Endothelial cell of umbilical vein (primary cell): Measurements from ENCODE around the gene IQSEC2. TPM values are rescaled to one million over a fixed set of nuclear protein-coding genes. Genes with fewer than 3 reads are reported as not detected.

ENCODE experiments used
- BruUV-seq: library from RNA; stranded (reverse); fragments of 400-500 nt; replicated peaks from 2 replicates; lab custom pipeline; 2021; lab: Mats Ljungman, UMichigan
- CTCF ChIA-PET: fragments of 300-600, 350-600 bp; sonication (Branson Sonifier 250); formaldehyde crosslinking; loops from one replicate; lab custom pipeline; 2021; ENCODE audit warnings: antibody characterized with exemption, inconsistent platforms; lab: Charles Lee
- POLR2A ChIA-PET: fragments of 300-600, 350-600 bp; sonication (Branson Sonifier 250); formaldehyde crosslinking; loops from one replicate; lab custom pipeline; 2021; ENCODE audit warnings: antibody characterized with exemption, inconsistent platforms; lab: Charles Lee
- DNase-seq: peaks from one replicate; pipeline ENCODE4 v3.0.0-alpha.2; 2011; ENCODE audit warnings: low read depth, low spot score
- FAIRE-seq: peaks from 2 replicates; lab custom pipeline; 2011; peaks lifted over from hg19 to GRCh38; lab: Jason Lieb, UNC
- H2AFZ ChIP-seq: 2 replicates; pipeline ENCODE4 v1.6.0; 2012; ENCODE audit warnings: low read depth, low read length, control low read depth, inconsistent platforms
- H3K27ac ChIP-seq: 2 replicates; pipeline ENCODE4 v1.5.1; 2011; ENCODE audit warnings: low read depth, mild to moderate bottlenecking, control low read depth, low read length, moderate library complexity; ENCODE audit not compliant: insufficient read depth
- H3K27me3 ChIP-seq, 2 experiments: 2 replicates each; pipeline versions ENCODE4 v1.6.0 to v1.6.1; 2011; ENCODE audit warnings: low read length in 2 of 2, mixed read lengths in 1 of 2; ENCODE audit not compliant: control insufficient read depth in 2 of 2, insufficient read depth in 2 of 2
- H3K36me3 ChIP-seq, 2 experiments: 2 replicates in 1 of 2; 3 replicates in 1 of 2; pipeline ENCODE4 v1.5.1; 2011; ENCODE audit warnings: low read length in 2 of 2, mild to moderate bottlenecking in 1 of 2, moderate library complexity in 1 of 2; ENCODE audit not compliant: control insufficient read depth in 2 of 2, insufficient read depth in 2 of 2; ENCODE audit errors: extremely low read depth in 1 of 2
- H3K4me1 ChIP-seq: 3 replicates; pipeline ENCODE4 v1.5.1; 2011; ENCODE audit warnings: mild to moderate bottlenecking, low read length; ENCODE audit not compliant: control insufficient read depth, insufficient read depth; ENCODE audit errors: extremely low read depth
- H3K4me2 ChIP-seq: 2 replicates; pipeline ENCODE4 v1.6.1; 2011; ENCODE audit warnings: low read length, control low read depth, mixed read lengths; ENCODE audit not compliant: insufficient read depth
- H3K4me3 ChIP-seq, 3 experiments: fragments of 200-600 bp in 1 of 3; sonication (generic), shearing (Covaris generic) in 1 of 3; replicated peaks in 1 of 3; 2 replicates each; pipeline ENCODE4 v1.5.1; 2011 to 2016; ENCODE audit warnings: control low read depth in 3 of 3, low read length in 3 of 3, mild to moderate bottlenecking in 2 of 3, inconsistent platforms in 1 of 3, low read depth in 1 of 3, moderate library complexity in 1 of 3; ENCODE audit not compliant: insufficient read depth in 1 of 3
- H3K79me2 ChIP-seq: 2 replicates; pipeline ENCODE4 v1.6.0; 2012; ENCODE audit warnings: low read length, inconsistent platforms; ENCODE audit not compliant: control insufficient read depth, insufficient read depth
- H3K9ac ChIP-seq: replicated peaks from 2 replicates; pipeline ENCODE3; 2011; ENCODE audit warnings: low read length, control low read depth; ENCODE audit not compliant: insufficient read depth; ENCODE audit errors: extremely low read depth
- H3K9me1 ChIP-seq: replicated peaks from 3 replicates; pipeline ENCODE4 v1.6.0; 2011; ENCODE audit warnings: mild to moderate bottlenecking, low read length; ENCODE audit not compliant: control insufficient read depth, insufficient read depth; ENCODE audit errors: extremely low read depth
- H3K9me3 ChIP-seq: replicated peaks from 2 replicates; pipeline ENCODE4 v1.5.1; 2012; ENCODE audit warnings: low read length, inconsistent platforms; ENCODE audit not compliant: control insufficient read depth, insufficient read depth
- H4K20me1 ChIP-seq: replicated peaks from 2 replicates; pipeline ENCODE3; 2011; ENCODE audit warnings: mild to moderate bottlenecking, low read length; ENCODE audit not compliant: control insufficient read depth, insufficient read depth; ENCODE audit errors: extremely low read depth
- EZH2 ChIP-seq: IDR thresholded peaks from 2 replicates; pipeline ENCODE4 v1.6.1; 2012; ENCODE audit warnings: borderline replicate concordance, low read depth, mild to moderate bottlenecking, moderate library complexity, low read length, inconsistent platforms; ENCODE audit not compliant: severe bottlenecking
- FOS ChIP-seq: IDR thresholded peaks from 2 replicates; pipeline ENCODE4 v1.6.1; 2011; ENCODE audit warnings: mild to moderate bottlenecking, low read length, moderate library complexity, borderline replicate concordance; ENCODE audit not compliant: insufficient read depth
- GATA2 ChIP-seq: IDR thresholded peaks from 2 replicates; pipeline ENCODE4 v1.7.0; 2011; ENCODE audit warnings: low read depth, mild to moderate bottlenecking, moderate library complexity, mixed read lengths, low read length; ENCODE audit not compliant: insufficient read length, insufficient read depth
- JUN ChIP-seq: IDR thresholded peaks from 2 replicates; pipeline ENCODE4 v1.6.1; 2011; ENCODE audit warnings: borderline replicate concordance, low read depth; ENCODE audit not compliant: insufficient read length, insufficient read depth
- MYC ChIP-seq: IDR thresholded peaks from one replicate; pipeline ENCODE4 v1.6.1; 2011; ENCODE audit warnings: mild to moderate bottlenecking, low read depth, low read length
- POLR2A ChIP-seq: IDR thresholded peaks from 2 replicates; pipeline ENCODE4 v1.6.1; 2012; ENCODE audit warnings: low read depth, mild to moderate bottlenecking, control low read depth, low read length
- POLR2AphosphoS5 ChIP-seq: IDR thresholded peaks from 2 replicates; pipeline ENCODE4 v1.6.1; 2012; ENCODE audit warnings: low read depth, mild to moderate bottlenecking, control low read depth, low read length, moderate library complexity; ENCODE audit not compliant: insufficient read depth
- dilution Hi-C: fragments of 300-500 bp; cut with MboI; formaldehyde crosslinking; loops from one replicate; pipeline ENCODE4 v1.15.0; 2019; ENCODE audit warnings: low sequenced_read_pairs; ENCODE audit not compliant: extremely low pct_ligation_motif_present
- intact Hi-C: fragments of 100-400 bp; cut with micrococcal nuclease; formaldehyde crosslinking; loops from one replicate; pipeline ENCODE4 v1.10.0; 2022
- polyA plus RNA-seq, 4 experiments: library from polyadenylated mRNA; depleted of rRNA in 3 of 4; stranded (reverse) in 3 of 4; unstranded in 1 of 4; fragments of >200 nt; gene quantifications; 2 replicates each; pipeline versions ENCODE4 v1.2.1 to v1.2.3, GENCODE V29; 2011 to 2012; ENCODE audit warnings: missing spikeins in 1 of 4
- total RNA-seq: library from RNA; stranded (reverse); gene quantifications from 2 replicates; pipeline ENCODE4 v1.2.3, GENCODE V29; 2021
- TF ChIP-seq, protein P1 (sequence below): IDR thresholded peaks from 2 replicates; pipeline ENCODE4 v1.6.1; 2011; ENCODE audit not compliant: insufficient read depth, insufficient read length
- TF ChIP-seq, protein P2 (sequence below), 2 donors: IDR thresholded peaks; 1 replicate in 1 of 2; 2 replicates in 1 of 2; pipeline ENCODE4 v1.5.1; 2011; ENCODE audit warnings: low read length in 2 of 2, mild to moderate bottlenecking in 2 of 2, moderate library complexity in 2 of 2, control low read depth in 1 of 2, inconsistent platforms in 1 of 2, low read depth in 1 of 2; ENCODE audit not compliant: insufficient read depth in 1 of 2; ENCODE audit errors: extremely low read depth in 1 of 2

The IQSEC2 gene
- total and polyA plus RNA-seq, 2 donors (not counting 3 experiments of a cell fraction or from before 2014, with no cell fraction given): 5.4 to 9.9 TPM

DNA sequence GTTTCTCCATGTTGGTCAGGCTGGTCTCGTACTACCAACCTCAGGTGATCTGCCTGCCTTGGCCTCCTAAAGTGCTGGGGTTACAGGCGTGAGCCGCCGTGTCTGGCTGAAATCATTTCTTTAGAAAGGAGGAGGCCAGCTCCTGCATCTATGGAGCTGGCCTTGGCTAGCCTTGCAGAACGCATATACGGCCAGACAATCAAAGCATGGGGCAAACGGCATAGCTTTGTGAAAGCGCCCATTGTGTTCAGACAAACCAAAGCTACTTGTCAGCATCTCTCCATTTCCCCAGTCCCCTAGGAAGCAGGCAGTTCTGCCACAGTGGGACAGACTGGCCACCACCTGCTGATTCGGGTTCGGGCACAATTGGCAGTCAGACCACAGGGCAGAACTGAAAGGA lies 48.9 kb upstream of the IQSEC2 start:
- BruUV-seq: no TSS peak
- FAIRE-seq: no peak
- TF ChIP-seq FOS: no peak
- no peak for TF ChIP-seq EZH2
- TF ChIP-seq POLR2A: no peak
- no peak for TF ChIP-seq POLR2AphosphoS5
- no peak for TF ChIP-seq MYC
- TF ChIP-seq, protein P1, sequence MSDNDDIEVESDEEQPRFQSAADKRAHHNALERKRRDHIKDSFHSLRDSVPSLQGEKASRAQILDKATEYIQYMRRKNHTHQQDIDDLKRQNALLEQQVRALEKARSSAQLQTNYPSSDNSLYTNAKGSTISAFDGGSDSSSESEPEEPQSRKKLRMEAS: no peak
- TF ChIP-seq, protein P2, sequence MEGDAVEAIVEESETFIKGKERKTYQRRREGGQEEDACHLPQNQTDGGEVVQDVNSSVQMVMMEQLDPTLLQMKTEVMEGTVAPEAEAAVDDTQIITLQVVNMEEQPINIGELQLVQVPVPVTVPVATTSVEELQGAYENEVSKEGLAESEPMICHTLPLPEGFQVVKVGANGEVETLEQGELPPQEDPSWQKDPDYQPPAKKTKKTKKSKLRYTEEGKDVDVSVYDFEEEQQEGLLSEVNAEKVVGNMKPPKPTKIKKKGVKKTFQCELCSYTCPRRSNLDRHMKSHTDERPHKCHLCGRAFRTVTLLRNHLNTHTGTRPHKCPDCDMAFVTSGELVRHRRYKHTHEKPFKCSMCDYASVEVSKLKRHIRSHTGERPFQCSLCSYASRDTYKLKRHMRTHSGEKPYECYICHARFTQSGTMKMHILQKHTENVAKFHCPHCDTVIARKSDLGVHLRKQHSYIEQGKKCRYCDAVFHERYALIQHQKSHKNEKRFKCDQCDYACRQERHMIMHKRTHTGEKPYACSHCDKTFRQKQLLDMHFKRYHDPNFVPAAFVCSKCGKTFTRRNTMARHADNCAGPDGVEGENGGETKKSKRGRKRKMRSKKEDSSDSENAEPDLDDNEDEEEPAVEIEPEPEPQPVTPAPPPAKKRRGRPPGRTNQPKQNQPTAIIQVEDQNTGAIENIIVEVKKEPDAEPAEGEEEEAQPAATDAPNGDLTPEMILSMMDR (IDR thresholded peaks at IDR 0.05; ENCODE audit: extremely low read depth in 1 of 2, insufficient read depth in 1 of 2, low read depth in 1 of 2, low read length in 2 of 2): no peak
- no peak for TF ChIP-seq JUN
- TF ChIP-seq GATA2: no peak
- dilution Hi-C loops (no loop called here), intact Hi-C loops (no loop called here)
- Histone ChIP-seq H3K9ac (no peak overlapping the region), H3K36me3 (no peaks in the 10 kb centered on the region), H3K79me2 (no peaks in the 10 kb centered on the region), H2AFZ (no peak overlapping the region), H3K9me3 (no peaks in the 10 kb centered on the region), H3K27me3 (peaks cover 3 to 10% of the 10 kb centered on the region in 2 experiments), H3K4me1 (peaks cover 16% of the 10 kb centered on the region), H3K4me3 (no peak overlapping the region), H3K27ac (no peak overlapping the region), H3K9me1 (no peaks in the 10 kb centered on the region), H3K4me2 (no peak overlapping the region), H4K20me1 (no peaks in the 10 kb centered on the region)
- DNase-seq: no peak
- CTCF ChIA-PET: interaction anchor here (0.8 to 10.7 kb wide), 2 partner anchors 13 to 20 kb away, joined by 3 to 208 read pairs; no protein-coding TSS in a partner anchor
- POLR2A ChIA-PET: no interaction called here
